OCI-LY3 (cell line): Measurements from ENCODE around the gene FOXE3.

Experiments
- CTCF ChIP-seq: fragments of 200-600, 300-600 bp; sonication (generic); IDR thresholded peaks from 2 replicates; pipeline ENCODE4 v1.5.1; 2014; ENCODE audit warnings: antibody characterized with exemption, low read length, low read depth
- EZH2phosphoT487 ChIP-seq: fragments of 200-600 bp; shearing (Covaris generic); IDR thresholded peaks from 2 replicates; pipeline ENCODE4 v1.6.1; 2018; ENCODE audit warnings: antibody characterized with exemption, mixed run types, low read depth

GRCh38 chr1:47395433-47395832 lies 20.7 kb upstream of the FOXE3 start:
- TF ChIP-seq CTCF (no peak), EZH2phosphoT487 (no peak)
